Measurements from ENCODE around the gene TRIM5.

GRCh38 chr11:5701055-5701577 is 16.2 kb upstream of the TRIM5 start:
- no peak for TF ChIP-seq POLR2A (IDR thresholded peaks at IDR 0.05)
- no peak for TF ChIP-seq CTCF (IDR thresholded peaks at IDR 0.05)
- no peak for TF ChIP-seq EP300 (IDR thresholded peaks at IDR 0.05)
